NT2/D1 (cell line): ENCODE data around the gene SLC22A4.

ENCODE experiments used
- DNase-seq: peaks from one replicate; pipeline ENCODE4 v3.0.0-alpha.2; 2011; ENCODE audit warnings: low read depth, low spot score
- H3K27me3 ChIP-seq: 2 replicates; pipeline ENCODE4 v1.6.0; 2011; ENCODE audit warnings: mild to moderate bottlenecking; ENCODE audit not compliant: insufficient read length, insufficient read depth
- H3K36me3 ChIP-seq: 2 replicates; pipeline ENCODE4 v1.6.1; 2011; ENCODE audit warnings: mild to moderate bottlenecking, low read length, mixed read lengths; ENCODE audit not compliant: insufficient read depth, insufficient read length
- H3K4me1 ChIP-seq: 2 replicates; pipeline ENCODE4 v1.5.1; 2011; ENCODE audit not compliant: insufficient read depth, insufficient read length
- H3K4me3 ChIP-seq: 2 replicates; pipeline ENCODE4 v1.5.1; 2011; ENCODE audit warnings: low read depth; ENCODE audit not compliant: insufficient read length
- H3K9ac ChIP-seq: 2 replicates; pipeline ENCODE4 v1.6.0; 2011; ENCODE audit warnings: low read depth; ENCODE audit not compliant: insufficient read length
- H3K9me3 ChIP-seq: 2 replicates; pipeline ENCODE4 v1.5.1; 2011; ENCODE audit warnings: mild to moderate bottlenecking, low read length; ENCODE audit not compliant: insufficient read depth
- SUZ12 ChIP-seq: IDR thresholded peaks from 2 replicates; pipeline ENCODE4 v1.6.1; 2011; ENCODE audit not compliant: insufficient read length, insufficient read depth; ENCODE audit errors: extremely low read depth
- YY1 ChIP-seq: IDR thresholded peaks from 2 replicates; pipeline ENCODE4 v1.6.1; 2011; ENCODE audit not compliant: insufficient read length, insufficient read depth
- ZNF274 ChIP-seq: IDR thresholded peaks from 2 replicates; pipeline ENCODE4 v1.6.1; 2011; ENCODE audit warnings: mild to moderate bottlenecking, low read depth, low read length

The SLC22A4 gene

GRCh38 chr5:132259069-132259851, 34.9 kb upstream of the SLC22A4 start:
- H3K9ac ChIP-seq, result peak overlapping the region; percentile 50
- H3K36me3 ChIP-seq, result peaks cover 10% of the 10 kb centered on the region
- DNase-seq, result no peak
- no peak overlapping the region for H3K4me3 ChIP-seq
- peaks cover 21% of the 10 kb centered on the region for H3K4me1 ChIP-seq
- H3K9me3 ChIP-seq, result no peaks in the 10 kb centered on the region
- TF ChIP-seq ZNF274, result no peak
- H3K27me3 ChIP-seq, result peaks cover 18% of the 10 kb centered on the region

- peaks cover 21% of the 10 kb centered on the region for H3K4me1 ChIP-seq
- no peak for DNase-seq
- H3K9me3 ChIP-seq, result no peaks in the 10 kb centered on the region
- H3K27me3 ChIP-seq, result peaks cover 18% of the 10 kb centered on the region
- H3K4me3 ChIP-seq, result no peak overlapping the region
- H3K36me3 ChIP-seq, result peaks cover 13% of the 10 kb centered on the region
- TF ChIP-seq SUZ12 (no peak), YY1 (no peak), ZNF274 (no peak)
- no peak overlapping the region for H3K9ac ChIP-seq
Observed at GRCh38 chr5:132260051-132260450, 34.1 kb upstream of the SLC22A4 start.

- H3K4me1 ChIP-seq, result peaks cover 26% of the 10 kb centered on the region
- no peaks in the 10 kb centered on the region for H3K9me3 ChIP-seq
- H3K4me3 ChIP-seq, result no peak overlapping the region
- TF ChIP-seq ZNF274 (no peak), YY1 (no peak), SUZ12 (no peak)
- H3K27me3 ChIP-seq, result peaks cover 12% of the 10 kb centered on the region
- H3K9ac ChIP-seq, result no peak overlapping the region
- H3K36me3 ChIP-seq, result peaks cover 13% of the 10 kb centered on the region
- DNase-seq, result no peak
Observed at GRCh38 chr5:132260714-132261551, 33.3 kb upstream of the SLC22A4 start.

GRCh38 chr5:132261881-132262845, 32.0 kb upstream of the SLC22A4 start:
- peaks cover 27% of the 10 kb centered on the region for H3K4me1 ChIP-seq
- DNase-seq, result no peak
- TF ChIP-seq YY1, result no peak
- TF ChIP-seq ZNF274, result no peak
- no peak for TF ChIP-seq SUZ12
- H3K9ac ChIP-seq, result no peak overlapping the region
- peaks cover 3% of the 10 kb centered on the region for H3K27me3 ChIP-seq
- peaks cover 25% of the 10 kb centered on the region for H3K36me3 ChIP-seq
- H3K9me3 ChIP-seq, result no peaks in the 10 kb centered on the region
- no peak overlapping the region for H3K4me3 ChIP-seq

GRCh38 chr5:132262882-132263547, 31.2 kb upstream of the SLC22A4 start:
- Histone ChIP-seq H3K36me3 (peaks cover 28% of the 10 kb centered on the region), H3K9ac (no peak overlapping the region), H3K9me3 (no peaks in the 10 kb centered on the region), H3K4me1 (peaks cover 27% of the 10 kb centered on the region), H3K27me3 (peaks cover 3% of the 10 kb centered on the region), H3K4me3 (no peak overlapping the region)
- DNase-seq, result no peak
- TF ChIP-seq SUZ12 (no peak), ZNF274 (no peak), YY1 (no peak)

GRCh38 chr5:132263548-132264261, 30.5 kb upstream of the SLC22A4 start:
- Histone ChIP-seq H3K27me3 (no peaks in the 10 kb centered on the region), H3K9me3 (no peaks in the 10 kb centered on the region), H3K4me3 (no peak overlapping the region), H3K9ac (no peak overlapping the region), H3K4me1 (peaks cover 27% of the 10 kb centered on the region), H3K36me3 (peaks cover 28% of the 10 kb centered on the region)
- TF ChIP-seq ZNF274, result no peak
- TF ChIP-seq YY1, result no peak
- no peak for TF ChIP-seq SUZ12
- DNase-seq, result no peak
